ENCODE data around the gene MPV17. TPM values are rescaled to one million over a fixed set of nuclear protein-coding genes. Genes with fewer than 3 reads are reported as not detected.

MPV17 gene
- total and polyA plus RNA-seq, 9 of the 15 experiments (the other 6 are each of a cell fraction or from before 2014, with no cell fraction given): 54.7 to 140 (median 70.2) TPM

- TF ChIP-seq NR3C1 (CRISPR knock-in tag; IDR thresholded peaks at IDR 0.05): no peak
- peak; percentile 3 to 44 for TF ChIP-seq E2F6 (IDR thresholded peaks at IDR 0.05; ENCODE audit: borderline replicate concordance in 1 of 2, extremely low read depth in 1 of 2, insufficient read depth in 1 of 2, insufficient read length in 1 of 2, low read depth in 1 of 2, low read length in 1 of 2, poor library complexity in 1 of 2, severe bottlenecking in 1 of 2)
- TF ChIP-seq NFRKB (IDR thresholded peaks at IDR 0.05; ENCODE audit: low read depth): peak; percentile 80
- TF ChIP-seq ZNF140 (CRISPR knock-in tag; IDR thresholded peaks at IDR 0.05): no peak
- peak; percentile 88 for TF ChIP-seq KDM5B (IDR thresholded peaks at IDR 0.05; ENCODE audit: insufficient replicate concordance, low read depth, low read length)
- no peak for TF ChIP-seq MAFG (tag; conservative IDR thresholded peaks at IDR 0.05)
- peak; percentile 89 for TF ChIP-seq GABPB1 (CRISPR knock-in tag; IDR thresholded peaks at IDR 0.05)
- peak; percentile 96 for TF ChIP-seq MYC (IDR thresholded peaks at IDR 0.05; ENCODE audit: low read depth, low read length)
- 0 out of 2 replicates have a peak, but pooled peaks have one; percentile 37 for TF ChIP-seq MYC (CRISPR knock-in tag; IDR thresholded peaks at IDR 0.05; ENCODE audit: borderline replicate concordance, low read depth)
- TF ChIP-seq RBBP5 (IDR thresholded peaks at IDR 0.05; ENCODE audit: borderline replicate concordance, insufficient read depth, low read length, poor library complexity, severe bottlenecking): peak; percentile 85
- TF ChIP-seq ZNF175 (CRISPR knock-in tag; IDR thresholded peaks at IDR 0.05; ENCODE audit: low read depth): peak; percentile 33; the same call in 1 of the 2 replicates
- TF ChIP-seq TEAD2 (tag; IDR thresholded peaks at IDR 0.05): no peak
- TF ChIP-seq LARP7 (IDR thresholded peaks at IDR 0.05): peak; percentile 70; the same call in 1 of the 2 replicates
- peak; percentile 73 for TF ChIP-seq VEZF1 (CRISPR knock-in tag; IDR thresholded peaks at IDR 0.05)
- TF ChIP-seq ZKSCAN3 (CRISPR knock-in tag; IDR thresholded peaks at IDR 0.05): no peak
- peak; percentile 42 for TF ChIP-seq SP2 (IDR thresholded peaks at IDR 0.05; ENCODE audit: extremely low read depth, low read depth, low read length, poor library complexity, severe bottlenecking)
- TF ChIP-seq CHD4 (IDR thresholded peaks at IDR 0.05; ENCODE audit: insufficient read depth, insufficient replicate concordance, low read depth, low read length, poor library complexity, severe bottlenecking): no peak
- peak; percentile 97 for TF ChIP-seq ZSCAN29 (IDR thresholded peaks at IDR 0.05)
- TF ChIP-seq E2F1 (CRISPR knock-in tag; IDR thresholded peaks at IDR 0.05): peak; percentile 81
- no peak for TF ChIP-seq NFE2 (IDR thresholded peaks at IDR 0.05; ENCODE audit: low read depth)
- no peak for TF ChIP-seq FOXM1 (IDR thresholded peaks at IDR 0.05; ENCODE audit: low read depth)
- TF ChIP-seq FOXM1 (CRISPR knock-in tag; IDR thresholded peaks at IDR 0.05; ENCODE audit: low read depth): peak; percentile 90
Observed at GRCh38 chr2:27370026-27370815, 47.3 kb upstream of the MPV17 start, which contains the start of the genes EIF2B4 and SNX17 (continued).

All from K562 (cell line).